Liver (tissue), 9 donors: ENCODE measurements around the gene SEMA4D. TPM values are rescaled to one million over a fixed set of nuclear protein-coding genes. Genes with fewer than 3 reads are reported as not detected.

Experiments
- DNase-seq: peaks from one replicate; pipeline ENCODE4 v3.0.0-alpha.2; 2017; ENCODE audit warnings: low spot score
- H3K27ac ChIP-seq, 2 donors: one replicate each; pipeline ENCODE4 v1.7.0; 2013; ENCODE audit warnings: inconsistent platforms in 2 of 2, low read length in 2 of 2, control low read depth in 1 of 2, low read depth in 1 of 2, mild to moderate bottlenecking in 1 of 2
- H3K27me3 ChIP-seq, 4 donors: one replicate each; pipeline versions ENCODE4 v1.6.1 to v1.7.0; 2013; ENCODE audit warnings: low read length in 3 of 4, inconsistent platforms in 1 of 4, mild to moderate bottlenecking in 1 of 4, moderate library complexity in 1 of 4; ENCODE audit not compliant: control insufficient read depth in 4 of 4, insufficient read depth in 4 of 4
- H3K36me3 ChIP-seq, 4 donors: one replicate each; pipeline versions ENCODE4 v1.6.1 to v1.7.0; 2013; ENCODE audit warnings: low read length in 3 of 4, mild to moderate bottlenecking in 3 of 4, low read depth in 1 of 4, moderate library complexity in 1 of 4; ENCODE audit not compliant: control insufficient read depth in 4 of 4, insufficient read depth in 3 of 4
- H3K4me1 ChIP-seq, 4 donors: one replicate each; pipeline versions ENCODE4 v1.6.1 to v1.7.0; 2013; ENCODE audit warnings: low read length in 3 of 4, mild to moderate bottlenecking in 3 of 4, moderate library complexity in 1 of 4; ENCODE audit not compliant: control insufficient read depth in 4 of 4, insufficient read depth in 4 of 4
- H3K4me3 ChIP-seq, 3 donors: one replicate each; pipeline versions ENCODE4 v1.6.1 to v1.7.0; 2013; ENCODE audit warnings: low read length in 3 of 3, control low read depth in 1 of 3, low read depth in 1 of 3, mild to moderate bottlenecking in 1 of 3
- H3K9ac ChIP-seq, 2 donors: one replicate each; pipeline ENCODE4 v1.7.0; 2013; ENCODE audit warnings: low read length in 2 of 2, mild to moderate bottlenecking in 2 of 2, moderate library complexity in 2 of 2, control low read depth in 1 of 2, low read depth in 1 of 2
- H3K9me3 ChIP-seq, 4 donors: one replicate each; pipeline versions ENCODE4 v1.6.1 to v1.7.0; 2013; ENCODE audit warnings: low read length in 3 of 4; ENCODE audit not compliant: control insufficient read depth in 4 of 4
- ATF3 ChIP-seq: IDR thresholded peaks from 2 replicates; pipeline ENCODE4 v1.6.1; 2016; ENCODE audit warnings: antibody characterized with exemption
- FOXA1 ChIP-seq: IDR thresholded peaks from 2 replicates; pipeline ENCODE4 v1.6.1; 2016; ENCODE audit warnings: antibody characterized with exemption
- FOXA2 ChIP-seq: IDR thresholded peaks from 2 replicates; pipeline ENCODE4 v1.6.1; 2016; ENCODE audit warnings: antibody characterized with exemption
- GABPA ChIP-seq, 2 donors: IDR thresholded peaks in 1 of 2; conservative IDR thresholded peaks in 1 of 2; 2 replicates each; pipeline ENCODE4 v1.6.1; 2016; ENCODE audit warnings: antibody characterized with exemption in 2 of 2, mild to moderate bottlenecking in 1 of 2, moderate library complexity in 1 of 2
- HNF4A ChIP-seq, 2 donors: conservative IDR thresholded peaks; 2 replicates each; pipeline ENCODE4 v1.6.1; 2016; ENCODE audit warnings: antibody characterized with exemption in 2 of 2, mild to moderate bottlenecking in 2 of 2
- HNF4G ChIP-seq: IDR thresholded peaks from 2 replicates; pipeline ENCODE4 v1.6.1; 2016; ENCODE audit warnings: antibody characterized with exemption
- JUND ChIP-seq, 2 donors: IDR thresholded peaks; 2 replicates each; pipeline ENCODE4 v1.6.1; 2016; ENCODE audit warnings: antibody characterized with exemption in 2 of 2
- RAD21 ChIP-seq, 2 donors: IDR thresholded peaks; 2 replicates each; pipeline ENCODE4 v1.6.1; 2016; ENCODE audit warnings: antibody characterized with exemption in 2 of 2, mild to moderate bottlenecking in 2 of 2
- REST ChIP-seq: IDR thresholded peaks from 2 replicates; pipeline ENCODE4 v1.6.1; 2016; ENCODE audit warnings: antibody characterized with exemption, mild to moderate bottlenecking
- RXRA ChIP-seq, 2 donors: IDR thresholded peaks; 2 replicates each; pipeline ENCODE4 v1.6.1; 2017 to 2018; ENCODE audit warnings: antibody characterized with exemption in 2 of 2, mild to moderate bottlenecking in 1 of 2
- SP1 ChIP-seq: IDR thresholded peaks from 2 replicates; pipeline ENCODE4 v1.6.1; 2018; ENCODE audit warnings: antibody characterized with exemption, mild to moderate bottlenecking
- TAF1 ChIP-seq: conservative IDR thresholded peaks from 2 replicates; pipeline ENCODE4 v1.6.1; 2016; ENCODE audit warnings: antibody characterized with exemption, mild to moderate bottlenecking
- YY1 ChIP-seq: IDR thresholded peaks from 2 replicates; pipeline ENCODE4 v1.6.1; 2016; ENCODE audit warnings: antibody characterized with exemption, mild to moderate bottlenecking
- ZBTB33 ChIP-seq: IDR thresholded peaks from 2 replicates; pipeline ENCODE4 v1.6.1; 2016; ENCODE audit warnings: antibody characterized with exemption
- WGBS: extraction: QIAGEN DNeasy Blood & Tissue Kit; methylation state at CpG from one replicate; pipeline ENCODE4 v1.1.7; 2013; 5-methylcytosine and 5-hydroxymethylcytosine counted together
- polyA plus RNA-seq, 2 donors: library from polyadenylated mRNA; stranded (reverse) in 1 of 2; unstranded in 1 of 2; fragments of 200-250 nt in 1 of 2; fragments of >200 nt in 1 of 2; fragmentation: Nextera tagmentation in 1 of 2; extraction: Ambion mirVana in 1 of 2; gene quantifications; one replicate each; pipeline versions ENCODE4 v1.2.1 to v1.2.3, GENCODE V29; 2013 to 2015
- total RNA-seq, 2 donors: library from RNA; depleted of rRNA; stranded (reverse); fragments of >200 nt; gene quantifications; one replicate each; pipeline ENCODE4 v1.2.3, GENCODE V29; 2014
- TF ChIP-seq, protein P1 (sequence below): IDR thresholded peaks from 2 replicates; pipeline ENCODE4 v1.6.1; 2016; ENCODE audit warnings: antibody characterized with exemption
- TF ChIP-seq, protein P2 (sequence below): fragments of 150-350 bp; IDR thresholded peaks from 2 replicates; pipeline ENCODE4 v1.5.1; 2017; ENCODE audit warnings: improper control_type of control experiment, low read depth, low read length; ENCODE audit not compliant: missing input control
- donor health status: healthy.
- donor health status: healthy.
- donor health status: healthy.
- donor health status: healthy.
- donor health status: healthy.

SEMA4D gene
- total and polyA plus RNA-seq, 4 donors, result 1.4 to 12.0 (median 4.1) TPM

- no peak for DNase-seq
- Histone ChIP-seq H3K4me3 (no peak overlapping the region), H3K9me3 (no peaks in the 10 kb centered on the region), H3K4me1 (no peaks in the 10 kb centered on the region), H3K9ac (no peak overlapping the region), H3K27me3 (no peaks in the 10 kb centered on the region), H3K36me3 (no peaks in the 10 kb centered on the region), H3K27ac (peak overlapping the region; percentile 26 to 48)
- 75% methylated on average over 7 of the region's 7 CpGs for WGBS
- TF ChIP-seq ZBTB33 (no peak), ATF3 (no peak), RAD21 (IDR thresholded peaks at IDR 0.05) (no peak), REST (no peak), RXRA (IDR thresholded peaks at IDR 0.05) (no peak), HNF4G (no peak), JUND (IDR thresholded peaks at IDR 0.05) (no peak), HNF4A (conservative IDR thresholded peaks at IDR 0.05) (no peak), YY1 (no peak), TAF1 (no peak)
- TF ChIP-seq, protein P1, sequence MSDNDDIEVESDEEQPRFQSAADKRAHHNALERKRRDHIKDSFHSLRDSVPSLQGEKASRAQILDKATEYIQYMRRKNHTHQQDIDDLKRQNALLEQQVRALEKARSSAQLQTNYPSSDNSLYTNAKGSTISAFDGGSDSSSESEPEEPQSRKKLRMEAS, result no peak
- TF ChIP-seq, protein P2, sequence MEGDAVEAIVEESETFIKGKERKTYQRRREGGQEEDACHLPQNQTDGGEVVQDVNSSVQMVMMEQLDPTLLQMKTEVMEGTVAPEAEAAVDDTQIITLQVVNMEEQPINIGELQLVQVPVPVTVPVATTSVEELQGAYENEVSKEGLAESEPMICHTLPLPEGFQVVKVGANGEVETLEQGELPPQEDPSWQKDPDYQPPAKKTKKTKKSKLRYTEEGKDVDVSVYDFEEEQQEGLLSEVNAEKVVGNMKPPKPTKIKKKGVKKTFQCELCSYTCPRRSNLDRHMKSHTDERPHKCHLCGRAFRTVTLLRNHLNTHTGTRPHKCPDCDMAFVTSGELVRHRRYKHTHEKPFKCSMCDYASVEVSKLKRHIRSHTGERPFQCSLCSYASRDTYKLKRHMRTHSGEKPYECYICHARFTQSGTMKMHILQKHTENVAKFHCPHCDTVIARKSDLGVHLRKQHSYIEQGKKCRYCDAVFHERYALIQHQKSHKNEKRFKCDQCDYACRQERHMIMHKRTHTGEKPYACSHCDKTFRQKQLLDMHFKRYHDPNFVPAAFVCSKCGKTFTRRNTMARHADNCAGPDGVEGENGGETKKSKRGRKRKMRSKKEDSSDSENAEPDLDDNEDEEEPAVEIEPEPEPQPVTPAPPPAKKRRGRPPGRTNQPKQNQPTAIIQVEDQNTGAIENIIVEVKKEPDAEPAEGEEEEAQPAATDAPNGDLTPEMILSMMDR, result no peak
Observed at GRCh38 chr9:89464300-89464901, 33.5 kb downstream of the SEMA4D start.

- H3K4me1 ChIP-seq, result no peaks in the 10 kb centered on the region
- no peaks in the 10 kb centered on the region for H3K27me3 ChIP-seq
- no peaks in the 10 kb centered on the region for H3K36me3 ChIP-seq
- 95% methylated on average over 9 of the region's 9 CpGs for WGBS
- no peak overlapping the region for H3K9ac ChIP-seq
- H3K4me3 ChIP-seq, result no peak overlapping the region
- H3K9me3 ChIP-seq, result no peaks in the 10 kb centered on the region
- DNase-seq, result no peak
- no peak overlapping the region for H3K27ac ChIP-seq
- TF ChIP-seq REST (no peak), FOXA1 (no peak), HNF4G (no peak), YY1 (no peak), FOXA2 (no peak), SP1 (no peak), RXRA (IDR thresholded peaks at IDR 0.05) (no peak), HNF4A (conservative IDR thresholded peaks at IDR 0.05) (no peak), GABPA (IDR thresholded peaks at IDR 0.05 in 1 of 2, conservative IDR thresholded peaks at IDR 0.05 in 1 of 2) (no peak), RAD21 (IDR thresholded peaks at IDR 0.05) (no peak)
- TF ChIP-seq, protein P1, result no peak
Observed at GRCh38 chr9:89462817-89463683, 34.9 kb downstream of the SEMA4D start.
